ENCODE data around the gene ARHGAP40. TPM values are rescaled to one million over a fixed set of nuclear protein-coding genes. Genes with fewer than 3 reads are reported as not detected.

The ARHGAP40 gene
- polyA plus RNA-seq, 1 experiment = not detected

- H3K4me3 ChIP-seq (ENCODE audit: low read depth, low read length) = no peak overlapping the region
- POLR2A ChIA-PET = no interaction called here
- peaks cover 19% of the 10 kb centered on the region for H3K27me3 ChIP-seq (ENCODE audit: control insufficient read depth, insufficient read depth, low read length)
- no peak for TF ChIP-seq CTCF (IDR thresholded peaks at IDR 0.05; ENCODE audit: low read depth, low read length)
- H3K27ac ChIP-seq (ENCODE audit: low read depth, low read length) = no peak overlapping the region
- CTCF ChIA-PET = no interaction called here
- DNase-seq (ENCODE audit: low read depth, low spot score) = no peak
- no peaks in the 10 kb centered on the region for H3K9me3 ChIP-seq (ENCODE audit: control insufficient read depth, insufficient read depth, low read length)
Measured at GRCh38 chr20:38581830-38582358, 19.7 kb upstream of the ARHGAP40 start.

- H3K9me3 ChIP-seq (ENCODE audit: control insufficient read depth, insufficient read depth, low read length) = no peaks in the 10 kb centered on the region
- ChIA-PET CTCF (no interaction called here), POLR2A (no interaction called here)
- TF ChIP-seq CTCF (IDR thresholded peaks at IDR 0.05; ENCODE audit: low read depth, low read length) = no peak
- H3K27me3 ChIP-seq (ENCODE audit: control insufficient read depth, insufficient read depth, low read length) = peaks cover 19% of the 10 kb centered on the region
- no peak for DNase-seq (ENCODE audit: low read depth, low spot score)
- H3K27ac ChIP-seq (ENCODE audit: low read depth, low read length) = no peak overlapping the region
- no peak overlapping the region for H3K4me3 ChIP-seq (ENCODE audit: low read depth, low read length)
Measured at GRCh38 chr20:38583306-38583705, 18.3 kb upstream of the ARHGAP40 start.

GRCh38 chr20:38584099-38584763, 17.4 kb upstream of the ARHGAP40 start:
- Histone ChIP-seq H3K4me3 (ENCODE audit: low read depth, low read length) (no peak overlapping the region), H3K9me3 (ENCODE audit: control insufficient read depth, insufficient read depth, low read length) (no peaks in the 10 kb centered on the region), H3K27ac (ENCODE audit: low read depth, low read length) (no peak overlapping the region), H3K27me3 (ENCODE audit: control insufficient read depth, insufficient read depth, low read length) (peaks cover 19% of the 10 kb centered on the region)
- TF ChIP-seq CTCF (IDR thresholded peaks at IDR 0.05; ENCODE audit: low read depth, low read length) = no peak
- ChIA-PET POLR2A (no interaction called here), CTCF (no interaction called here)
- DNase-seq (ENCODE audit: low read depth, low spot score) = no peak

- no peak for TF ChIP-seq CTCF (IDR thresholded peaks at IDR 0.05; ENCODE audit: low read depth, low read length)
- H3K9me3 ChIP-seq (ENCODE audit: control insufficient read depth, insufficient read depth, low read length) = no peaks in the 10 kb centered on the region
- no peak for DNase-seq (ENCODE audit: low read depth, low spot score)
- CTCF ChIA-PET = no interaction called here
- no peak overlapping the region for H3K4me3 ChIP-seq (ENCODE audit: low read depth, low read length)
- peaks cover 19% of the 10 kb centered on the region for H3K27me3 ChIP-seq (ENCODE audit: control insufficient read depth, insufficient read depth, low read length)
- POLR2A ChIA-PET = no interaction called here
- no peak overlapping the region for H3K27ac ChIP-seq (ENCODE audit: low read depth, low read length)
Measured at GRCh38 chr20:38585404-38586180, 16.0 kb upstream of the ARHGAP40 start.

GRCh38 chr20:38586181-38586525, 15.5 kb upstream of the ARHGAP40 start:
- H3K4me3 ChIP-seq (ENCODE audit: low read depth, low read length) = no peak overlapping the region
- DNase-seq (ENCODE audit: low read depth, low spot score) = no peak
- peaks cover 22% of the 10 kb centered on the region for H3K27me3 ChIP-seq (ENCODE audit: control insufficient read depth, insufficient read depth, low read length)
- no peak for TF ChIP-seq CTCF (IDR thresholded peaks at IDR 0.05; ENCODE audit: low read depth, low read length)
- no peak overlapping the region for H3K27ac ChIP-seq (ENCODE audit: low read depth, low read length)
- no peaks in the 10 kb centered on the region for H3K9me3 ChIP-seq (ENCODE audit: control insufficient read depth, insufficient read depth, low read length)
- POLR2A ChIA-PET = no interaction called here
- CTCF ChIA-PET = no interaction called here

Data from AG04450 (cell line).